Type B pancreatic cell (in vitro differentiated cells): ENCODE measurements around the gene SPRED2. TPM values are rescaled to one million over a fixed set of nuclear protein-coding genes. Genes with fewer than 3 reads are reported as not detected.

Experiments
- DNase-seq: peaks from one replicate; pipeline ENCODE4 v3.0.0; 2021; ENCODE audit warnings: mixed read lengths; ENCODE audit not compliant: unreplicated experiment; ENCODE audit errors: extremely low spot score
- H3K27ac Mint-ChIP-seq: 2 replicates; pipeline ENCODE4 v1.8.0; 2021; ENCODE audit warnings: mild to moderate bottlenecking, mixed read lengths
- H3K27me3 Mint-ChIP-seq: 2 replicates; pipeline ENCODE4 v1.8.0; 2021; ENCODE audit warnings: mixed read lengths
- H3K36me3 Mint-ChIP-seq: 2 replicates; pipeline ENCODE4 v1.8.0; 2021; ENCODE audit warnings: mixed read lengths
- H3K4me1 Mint-ChIP-seq: one replicate; pipeline ENCODE4 v1.8.0; 2021; ENCODE audit warnings: mixed read lengths; ENCODE audit not compliant: unreplicated experiment
- H3K4me3 Mint-ChIP-seq: 2 replicates; pipeline ENCODE4 v1.8.0; 2021; ENCODE audit warnings: mild to moderate bottlenecking, mixed read lengths
- H3K9me3 Mint-ChIP-seq: 2 replicates; pipeline ENCODE4 v1.8.0; 2021; ENCODE audit warnings: mixed read lengths
- CTCF ChIP-seq: fragments of 200-600 bp; sonication (generic); conservative IDR thresholded peaks from 2 replicates; pipeline ENCODE4 v1.5.0; 2021; ENCODE audit warnings: antibody characterized with exemption, mild to moderate bottlenecking
- total RNA-seq: library from RNA; stranded (reverse); gene quantifications from 2 replicates; pipeline ENCODE4 v1.2.1, GENCODE V29; 2021; ENCODE audit warnings: low replicate concordance

Gene SPRED2
- total RNA-seq, 1 donor from 2014 or later: 38.9 TPM

- H3K36me3 Mint-ChIP-seq: no peaks in the 10 kb centered on the region
- TF ChIP-seq CTCF: no peak
- peaks cover 25% of the 10 kb centered on the region for H3K27me3 Mint-ChIP-seq
- H3K4me1 Mint-ChIP-seq: no peaks in the 10 kb centered on the region
- peak overlapping the region; percentile 24 for H3K27ac Mint-ChIP-seq
- peaks cover 4% of the 10 kb centered on the region for H3K9me3 Mint-ChIP-seq
- no peak for DNase-seq
- no peak overlapping the region for H3K4me3 Mint-ChIP-seq
Observed at GRCh38 chr2:65452150-65452895, 19.9 kb upstream of the SPRED2 start.

- H3K4me3 Mint-ChIP-seq: no peak overlapping the region
- peaks cover 20% of the 10 kb centered on the region for H3K27me3 Mint-ChIP-seq
- no peak for DNase-seq
- H3K27ac Mint-ChIP-seq: no peak overlapping the region
- H3K9me3 Mint-ChIP-seq: peaks cover 4% of the 10 kb centered on the region
- no peaks in the 10 kb centered on the region for H3K36me3 Mint-ChIP-seq
- H3K4me1 Mint-ChIP-seq: no peaks in the 10 kb centered on the region
- TF ChIP-seq CTCF: no peak
Observed at GRCh38 chr2:65450810-65451209, 18.4 kb upstream of the SPRED2 start.

GRCh38 chr2:65450393-65450792 lies 18.0 kb upstream of the SPRED2 start:
- no peak for DNase-seq
- Mint-ChIP-seq H3K9me3 (peaks cover 4% of the 10 kb centered on the region), H3K36me3 (no peaks in the 10 kb centered on the region), H3K27ac (no peak overlapping the region), H3K27me3 (peaks cover 19% of the 10 kb centered on the region), H3K4me3 (no peak overlapping the region), H3K4me1 (no peaks in the 10 kb centered on the region)
- no peak for TF ChIP-seq CTCF

GRCh38 chr2:65443509-65444186 lies 11.2 kb upstream of the SPRED2 start:
- Mint-ChIP-seq H3K9me3 (no peaks in the 10 kb centered on the region), H3K27me3 (no peaks in the 10 kb centered on the region), H3K36me3 (no peaks in the 10 kb centered on the region), H3K27ac (no peak overlapping the region), H3K4me3 (no peak overlapping the region), H3K4me1 (peaks cover 4% of the 10 kb centered on the region)
- no peak for DNase-seq
- TF ChIP-seq CTCF: no peak

- TF ChIP-seq CTCF: no peak
- no peaks in the 10 kb centered on the region for H3K27me3 Mint-ChIP-seq
- no peak overlapping the region for H3K4me3 Mint-ChIP-seq
- no peak for DNase-seq
- peaks cover 13% of the 10 kb centered on the region for H3K4me1 Mint-ChIP-seq
- H3K27ac Mint-ChIP-seq: no peak overlapping the region
- H3K36me3 Mint-ChIP-seq: no peaks in the 10 kb centered on the region
- no peaks in the 10 kb centered on the region for H3K9me3 Mint-ChIP-seq
Observed at GRCh38 chr2:65442420-65443020, 10.1 kb upstream of the SPRED2 start.
